Neutrophil (primary cell): ENCODE results near the gene FBXW7.
A peak's percentile ranks its signal among the peaks of the same experiment; 100 is the strongest.

ENCODE experiments used
- H3K27ac ChIP-seq: fragments of 200-600 bp; sonication (generic); 2 replicates; pipeline ENCODE4 v1.5.1; 2016; ENCODE audit warnings: mild to moderate bottlenecking, moderate library complexity
- H3K27me3 ChIP-seq: fragments of 200-600 bp; sonication (generic); 2 replicates; pipeline ENCODE4 v1.6.0; 2016; ENCODE audit warnings: mild to moderate bottlenecking
- H3K36me3 ChIP-seq: fragments of 200-600 bp; sonication (generic); 2 replicates; pipeline ENCODE4 v1.5.1; 2017
- H3K4me1 ChIP-seq, 2 experiments: fragments of 200-600 bp in 1 of 2; sonication (generic) in 1 of 2; 1 replicate in 1 of 2; 2 replicates in 1 of 2; pipeline versions ENCODE4 v1.5.1 to v1.6.1; 2013 to 2016; ENCODE audit warnings: low read depth in 1 of 2, low read length in 1 of 2, mild to moderate bottlenecking in 1 of 2, moderate library complexity in 1 of 2; ENCODE audit not compliant: control insufficient read depth in 1 of 2, insufficient read depth in 1 of 2
- H3K4me3 ChIP-seq, 2 experiments: fragments of 200-600 bp in 1 of 2; sonication (generic) in 1 of 2; 1 replicate in 1 of 2; 2 replicates in 1 of 2; pipeline ENCODE4 v1.5.1; 2013 to 2016; ENCODE audit warnings: low read depth in 1 of 2, low read length in 1 of 2, mild to moderate bottlenecking in 1 of 2, moderate library complexity in 1 of 2
- H3K9me3 ChIP-seq: fragments of 200-600 bp; sonication (generic); 2 replicates; pipeline ENCODE4 v1.5.1; 2016
- TF ChIP-seq, protein P1 (sequence below): fragments of 200-600 bp; sonication (generic); IDR thresholded peaks from 2 replicates; pipeline ENCODE4 v1.5.1; 2016; ENCODE audit warnings: antibody characterized with exemption

The FBXW7 gene

DNA sequence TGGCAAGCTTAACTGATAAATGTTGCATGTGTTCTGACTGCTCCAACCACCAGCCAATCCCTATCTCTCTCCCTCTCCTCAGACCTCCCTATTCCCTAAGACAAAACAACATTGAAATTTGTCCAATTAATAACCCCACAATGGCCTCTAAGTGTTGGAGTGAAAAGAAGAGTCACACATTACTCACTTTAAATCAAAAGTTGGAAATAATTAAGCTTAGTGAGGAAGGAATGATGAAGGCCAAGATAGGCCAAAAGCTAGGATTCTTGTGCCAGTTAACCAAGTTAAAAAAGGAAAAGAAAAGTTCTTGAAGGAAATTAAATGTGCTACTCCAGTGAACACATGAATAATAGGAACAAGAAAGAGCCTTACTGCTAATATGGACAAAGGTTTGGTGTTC lies 55.6 kb downstream of the FBXW7 start:
- Histone ChIP-seq H3K27ac (no peak overlapping the region), H3K4me3 (no peak overlapping the region), H3K27me3 (no peaks in the 10 kb centered on the region), H3K36me3 (no peaks in the 10 kb centered on the region), H3K4me1 (peaks cover 21 to 25% of the 10 kb centered on the region in 2 experiments), H3K9me3 (no peaks in the 10 kb centered on the region)
- TF ChIP-seq, protein P1, sequence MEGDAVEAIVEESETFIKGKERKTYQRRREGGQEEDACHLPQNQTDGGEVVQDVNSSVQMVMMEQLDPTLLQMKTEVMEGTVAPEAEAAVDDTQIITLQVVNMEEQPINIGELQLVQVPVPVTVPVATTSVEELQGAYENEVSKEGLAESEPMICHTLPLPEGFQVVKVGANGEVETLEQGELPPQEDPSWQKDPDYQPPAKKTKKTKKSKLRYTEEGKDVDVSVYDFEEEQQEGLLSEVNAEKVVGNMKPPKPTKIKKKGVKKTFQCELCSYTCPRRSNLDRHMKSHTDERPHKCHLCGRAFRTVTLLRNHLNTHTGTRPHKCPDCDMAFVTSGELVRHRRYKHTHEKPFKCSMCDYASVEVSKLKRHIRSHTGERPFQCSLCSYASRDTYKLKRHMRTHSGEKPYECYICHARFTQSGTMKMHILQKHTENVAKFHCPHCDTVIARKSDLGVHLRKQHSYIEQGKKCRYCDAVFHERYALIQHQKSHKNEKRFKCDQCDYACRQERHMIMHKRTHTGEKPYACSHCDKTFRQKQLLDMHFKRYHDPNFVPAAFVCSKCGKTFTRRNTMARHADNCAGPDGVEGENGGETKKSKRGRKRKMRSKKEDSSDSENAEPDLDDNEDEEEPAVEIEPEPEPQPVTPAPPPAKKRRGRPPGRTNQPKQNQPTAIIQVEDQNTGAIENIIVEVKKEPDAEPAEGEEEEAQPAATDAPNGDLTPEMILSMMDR = no peak

DNA sequence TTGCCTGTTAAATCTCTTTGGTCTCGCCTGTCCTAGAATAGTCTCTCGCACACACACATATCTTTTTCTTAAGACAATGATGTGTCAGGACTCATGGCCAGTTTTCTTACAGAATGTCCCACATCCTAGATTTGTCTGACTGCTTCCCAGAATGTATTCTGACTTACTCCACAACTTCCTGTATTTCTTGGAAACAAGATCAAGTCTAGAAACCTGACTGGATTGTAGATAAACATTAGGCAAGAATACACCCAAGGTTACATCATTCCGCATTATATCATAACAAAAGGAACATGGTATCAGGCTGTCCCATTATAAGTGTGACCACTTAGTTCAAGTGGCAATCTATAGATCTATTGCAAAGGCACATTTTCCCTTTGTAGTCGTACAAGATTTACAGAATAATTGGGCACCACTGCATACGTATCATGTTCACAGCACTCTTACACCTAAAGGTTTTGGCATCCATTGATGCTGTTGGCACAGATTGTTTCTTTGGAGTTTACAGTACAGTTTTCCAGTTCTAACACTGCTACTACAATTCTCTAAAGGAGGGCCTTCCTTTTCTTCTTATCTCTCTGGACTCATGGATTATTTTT lies 56.4 kb downstream of the FBXW7 start:
- H3K4me3 ChIP-seq = no peak overlapping the region
- H3K36me3 ChIP-seq = no peaks in the 10 kb centered on the region
- no peaks in the 10 kb centered on the region for H3K27me3 ChIP-seq
- peaks cover 21 to 25% of the 10 kb centered on the region in 2 experiments for H3K4me1 ChIP-seq
- TF ChIP-seq, protein P1 = no peak
- H3K27ac ChIP-seq = no peak overlapping the region
- H3K9me3 ChIP-seq = no peaks in the 10 kb centered on the region

DNA sequence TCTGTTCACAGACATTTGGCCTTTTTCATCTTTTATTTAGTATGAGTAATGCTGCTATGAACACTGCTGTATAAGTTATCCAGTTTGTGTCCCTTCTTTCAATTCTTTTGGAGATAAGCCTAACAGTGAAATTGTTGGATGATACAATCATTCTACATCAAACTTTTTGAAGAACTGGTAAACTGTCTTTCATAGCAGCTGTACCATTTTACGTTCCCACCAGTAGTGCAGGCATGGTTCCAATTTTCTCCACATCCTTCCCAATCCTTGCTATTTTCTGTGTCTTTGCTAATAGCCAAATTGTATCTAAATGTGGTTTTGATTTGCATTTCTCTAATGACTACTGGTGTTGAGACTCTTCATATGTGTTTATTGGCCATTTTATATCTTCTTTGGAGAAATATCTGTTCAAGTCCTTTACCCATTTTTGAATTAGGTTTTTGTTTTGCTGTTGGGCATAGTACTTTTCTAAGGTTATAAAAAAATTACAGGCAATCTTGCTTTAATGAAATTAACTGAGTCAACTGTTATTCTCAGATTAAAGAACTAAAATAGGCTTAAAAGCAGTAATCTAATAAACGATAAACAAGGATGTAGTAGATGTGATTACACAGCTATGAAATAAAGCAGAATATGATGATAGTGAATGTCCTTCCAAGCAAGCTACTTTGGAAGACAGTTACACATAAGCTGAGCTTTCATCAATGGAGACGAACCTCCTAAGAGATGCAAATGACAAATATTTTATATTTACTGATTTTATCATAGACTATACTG lies 57.2 kb downstream of the FBXW7 start:
- Histone ChIP-seq H3K27ac (no peak overlapping the region), H3K9me3 (no peaks in the 10 kb centered on the region), H3K36me3 (no peaks in the 10 kb centered on the region), H3K4me3 (no peak overlapping the region), H3K27me3 (no peaks in the 10 kb centered on the region), H3K4me1 (peaks cover 21 to 25% of the 10 kb centered on the region in 2 experiments)
- TF ChIP-seq, protein P1 = no peak

DNA sequence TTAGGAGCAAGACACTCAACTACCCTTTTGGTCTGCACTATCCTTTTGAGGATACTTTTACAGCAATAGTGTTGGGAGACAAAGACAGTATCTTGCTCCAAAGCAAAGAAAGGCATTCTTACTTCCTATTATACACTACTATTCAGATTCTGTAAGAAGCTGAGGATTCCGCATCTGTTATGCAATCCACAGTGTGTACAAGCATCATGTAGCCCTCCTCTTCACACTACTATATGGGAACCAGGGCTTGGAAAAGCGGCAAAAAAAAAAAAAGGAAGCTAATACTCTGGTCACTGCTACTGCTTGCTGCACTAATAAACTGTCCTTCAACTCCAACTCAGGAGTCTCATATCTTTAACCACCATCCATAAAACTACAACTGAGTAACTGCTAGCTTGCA lies 59.1 kb downstream of the FBXW7 start:
- TF ChIP-seq, protein P1 = no peak
- Histone ChIP-seq H3K4me3 (no peak overlapping the region), H3K4me1 (peaks cover 21 to 25% of the 10 kb centered on the region in 2 experiments), H3K9me3 (no peaks in the 10 kb centered on the region), H3K36me3 (no peaks in the 10 kb centered on the region), H3K27me3 (no peaks in the 10 kb centered on the region), H3K27ac (peak overlapping the region; percentile 5)

DNA sequence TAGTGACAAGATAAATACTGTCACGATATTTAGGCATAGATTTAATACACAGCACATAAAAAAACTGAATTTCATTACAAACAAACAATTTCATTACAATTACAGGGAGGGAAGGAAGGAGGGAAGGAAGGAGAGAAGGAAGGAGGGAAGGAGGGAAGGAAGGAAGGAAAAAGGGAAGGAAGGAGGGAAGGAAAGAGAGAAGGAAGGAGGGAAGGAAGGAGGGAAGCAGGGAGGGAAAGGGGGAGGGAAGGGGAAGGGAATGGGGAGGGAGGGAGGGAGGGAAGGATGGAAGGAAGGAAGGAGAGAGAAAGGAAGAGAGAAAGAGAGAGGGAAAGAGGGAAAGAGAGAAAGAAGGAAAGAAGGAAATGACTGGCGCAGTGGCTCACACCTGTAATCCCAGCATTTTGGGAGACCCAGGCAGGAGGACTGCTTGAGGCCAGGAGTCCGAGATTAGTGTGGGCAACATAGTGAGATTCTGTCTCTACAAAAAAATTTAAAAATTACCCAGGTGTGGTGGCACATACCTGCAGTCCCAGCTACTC lies 64.6 kb downstream of the FBXW7 start:
- Histone ChIP-seq H3K4me1 (peaks cover 19 to 23% of the 10 kb centered on the region in 2 experiments), H3K27me3 (no peaks in the 10 kb centered on the region), H3K9me3 (no peaks in the 10 kb centered on the region), H3K36me3 (no peaks in the 10 kb centered on the region), H3K27ac (no peak overlapping the region), H3K4me3 (no peak overlapping the region)
- TF ChIP-seq, protein P1 = no peak
